GM12874 (cell line): ENCODE measurements around the gene EME1.

Experiments
- TF ChIP-seq, protein P1 (sequence below): IDR thresholded peaks from 2 replicates; pipeline ENCODE4 v1.5.1; 2011; ENCODE audit warnings: low read depth, mild to moderate bottlenecking, control low read depth, low read length, moderate library complexity; ENCODE audit not compliant: insufficient read depth

The EME1 gene

DNA sequence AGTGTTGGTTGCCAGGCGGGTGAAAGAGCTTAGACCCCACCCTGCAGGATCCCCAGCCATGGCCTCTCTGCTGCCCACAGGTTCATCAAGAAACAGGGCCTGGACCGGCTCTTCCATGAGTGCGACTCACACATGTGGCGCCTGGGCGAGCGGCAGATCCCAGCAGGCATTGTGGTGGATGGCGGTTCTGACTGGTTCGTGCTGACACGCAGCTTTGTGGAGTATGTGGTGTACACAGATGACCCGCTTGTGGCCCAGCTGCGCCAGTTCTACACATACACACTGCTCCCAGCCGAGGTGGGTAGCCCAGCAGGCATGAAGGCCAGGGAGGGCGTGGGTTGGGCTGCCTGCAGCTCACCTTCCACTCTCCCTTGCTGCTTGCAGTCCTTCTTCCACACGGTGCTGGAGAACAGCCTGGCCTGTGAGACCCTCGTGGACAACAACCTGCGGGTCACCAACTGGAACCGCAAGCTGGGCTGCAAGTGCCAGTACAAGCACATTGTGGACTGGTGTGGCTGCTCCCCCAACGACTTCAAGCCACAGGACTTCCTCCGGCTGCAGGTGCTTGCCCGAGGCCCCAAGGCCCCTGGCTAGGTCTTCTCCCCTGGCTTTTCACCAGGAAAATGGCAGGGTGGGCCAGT lies 17.2 kb upstream of the EME1 start:
- TF ChIP-seq, protein P1, sequence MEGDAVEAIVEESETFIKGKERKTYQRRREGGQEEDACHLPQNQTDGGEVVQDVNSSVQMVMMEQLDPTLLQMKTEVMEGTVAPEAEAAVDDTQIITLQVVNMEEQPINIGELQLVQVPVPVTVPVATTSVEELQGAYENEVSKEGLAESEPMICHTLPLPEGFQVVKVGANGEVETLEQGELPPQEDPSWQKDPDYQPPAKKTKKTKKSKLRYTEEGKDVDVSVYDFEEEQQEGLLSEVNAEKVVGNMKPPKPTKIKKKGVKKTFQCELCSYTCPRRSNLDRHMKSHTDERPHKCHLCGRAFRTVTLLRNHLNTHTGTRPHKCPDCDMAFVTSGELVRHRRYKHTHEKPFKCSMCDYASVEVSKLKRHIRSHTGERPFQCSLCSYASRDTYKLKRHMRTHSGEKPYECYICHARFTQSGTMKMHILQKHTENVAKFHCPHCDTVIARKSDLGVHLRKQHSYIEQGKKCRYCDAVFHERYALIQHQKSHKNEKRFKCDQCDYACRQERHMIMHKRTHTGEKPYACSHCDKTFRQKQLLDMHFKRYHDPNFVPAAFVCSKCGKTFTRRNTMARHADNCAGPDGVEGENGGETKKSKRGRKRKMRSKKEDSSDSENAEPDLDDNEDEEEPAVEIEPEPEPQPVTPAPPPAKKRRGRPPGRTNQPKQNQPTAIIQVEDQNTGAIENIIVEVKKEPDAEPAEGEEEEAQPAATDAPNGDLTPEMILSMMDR = no peak

DNA sequence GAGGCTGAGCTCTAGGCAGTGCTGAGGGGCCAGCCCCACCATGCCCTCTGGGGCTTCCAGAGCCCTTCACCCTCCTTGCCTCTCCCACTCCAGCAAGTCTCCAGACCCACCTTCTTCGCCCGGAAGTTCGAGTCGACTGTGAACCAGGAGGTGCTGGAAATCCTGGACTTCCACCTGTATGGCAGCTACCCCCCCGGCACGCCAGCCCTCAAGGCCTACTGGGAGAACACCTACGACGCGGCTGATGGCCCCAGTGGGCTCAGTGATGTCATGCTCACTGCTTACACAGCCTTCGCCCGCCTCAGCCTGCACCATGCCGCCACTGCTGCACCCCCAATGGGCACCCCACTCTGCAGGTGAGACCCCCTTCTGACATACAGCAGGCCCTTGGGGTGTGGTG lies 16.6 kb upstream of the EME1 start:
- TF ChIP-seq, protein P1 = no peak

DNA sequence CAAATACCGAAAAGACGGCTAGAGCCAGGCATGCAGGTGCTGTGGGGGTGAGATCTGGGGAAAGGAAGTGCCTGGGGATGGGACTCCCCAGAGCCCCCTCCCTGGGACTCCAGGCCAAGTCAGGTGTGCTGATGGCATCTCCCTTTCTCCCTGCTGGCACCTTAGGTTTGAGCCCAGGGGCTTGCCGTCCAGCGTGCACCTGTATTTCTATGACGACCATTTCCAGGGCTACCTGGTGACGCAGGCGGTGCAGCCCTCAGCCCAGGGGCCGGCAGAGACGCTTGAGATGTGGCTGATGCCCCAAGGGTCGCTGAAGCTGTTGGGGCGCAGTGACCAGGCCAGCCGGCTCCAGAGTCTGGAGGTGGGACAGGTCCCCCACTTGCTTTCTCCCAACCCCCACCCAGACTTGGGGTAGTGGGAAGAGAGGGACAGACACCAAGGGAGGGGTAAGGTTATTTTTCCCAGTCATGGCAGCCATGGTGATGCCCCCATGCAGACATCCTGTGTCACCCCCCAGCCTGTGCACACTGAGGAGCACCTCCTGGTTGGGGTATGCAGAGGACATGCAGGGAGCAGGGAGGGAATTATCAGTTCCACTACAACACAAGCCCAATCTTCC lies 16.0 kb upstream of the EME1 start:
- TF ChIP-seq, protein P1 = no peak

DNA sequence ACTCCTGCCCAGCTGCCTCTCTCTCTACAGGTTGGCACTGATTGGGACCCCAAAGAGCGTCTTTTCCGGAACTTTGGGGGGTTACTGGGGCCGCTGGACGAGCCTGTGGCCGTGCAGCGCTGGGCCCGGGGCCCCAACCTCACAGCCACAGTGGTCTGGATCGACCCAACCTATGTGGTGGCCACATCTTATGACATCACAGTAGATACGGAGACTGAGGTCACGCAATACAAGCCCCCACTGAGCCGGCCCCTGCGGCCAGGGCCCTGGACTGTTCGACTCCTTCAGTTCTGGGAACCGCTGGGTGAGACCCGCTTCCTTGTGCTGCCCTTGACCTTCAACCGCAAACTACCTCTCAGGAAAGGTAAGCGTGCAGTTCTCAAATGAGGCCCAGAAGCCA lies 14.9 kb upstream of the EME1 start:
- TF ChIP-seq, protein P1 = no peak

DNA sequence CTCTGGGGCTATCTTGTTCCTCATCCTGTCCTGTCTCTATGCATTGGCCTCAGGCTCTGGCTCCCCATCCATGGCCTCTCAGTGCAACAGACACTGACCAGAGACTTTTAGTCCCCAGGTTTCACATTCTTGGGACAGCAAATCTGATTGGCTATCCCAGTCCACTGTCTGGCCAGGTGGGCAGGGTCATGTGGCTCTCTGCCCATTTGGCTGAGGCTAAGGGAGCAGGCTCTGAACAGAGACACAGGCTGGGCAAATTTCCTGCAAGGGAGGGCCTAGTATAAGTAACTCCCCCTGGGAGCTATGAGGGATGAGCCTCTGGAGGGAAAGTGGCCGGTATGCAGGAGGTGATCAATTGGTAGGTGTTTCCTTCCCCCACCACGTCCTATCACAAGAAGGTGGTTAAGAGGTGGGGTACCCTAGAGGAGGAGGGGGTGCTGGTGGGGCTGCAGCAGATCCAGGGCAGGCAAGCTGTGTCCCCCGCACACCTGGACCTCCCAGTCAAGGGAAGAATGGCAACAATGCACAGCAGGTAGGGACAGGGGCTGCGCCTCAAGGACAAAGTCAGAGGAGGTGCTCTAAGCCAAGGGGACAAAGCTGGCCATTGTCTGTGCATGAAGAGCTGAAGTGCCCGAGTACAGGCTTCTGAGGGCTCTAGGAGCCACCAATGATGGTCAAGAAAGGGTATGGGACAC lies 13.9 kb upstream of the EME1 start:
- TF ChIP-seq, protein P1 = no peak

DNA sequence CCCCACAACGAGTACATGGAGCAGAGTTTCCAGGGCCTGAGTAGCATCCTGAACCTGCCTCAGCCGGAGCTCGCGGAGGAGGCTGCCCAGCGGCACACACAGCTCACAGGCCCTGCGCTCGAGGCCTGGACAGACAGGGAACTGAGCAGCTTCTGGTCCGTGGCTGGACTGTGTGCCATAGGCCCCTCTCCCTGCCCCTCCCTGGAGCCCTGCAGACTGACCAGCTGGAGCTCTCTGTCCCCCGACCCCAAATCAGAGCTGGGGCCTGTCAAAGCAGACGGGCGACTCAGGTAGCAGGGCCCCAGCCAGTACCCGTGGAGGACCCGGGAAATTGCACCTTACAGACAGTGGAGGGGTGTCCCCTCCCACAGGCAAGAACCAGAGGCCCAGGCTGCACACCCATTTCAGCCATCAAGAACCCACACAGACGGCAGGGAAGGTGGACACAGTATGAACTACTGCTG lies 13.0 kb upstream of the EME1 start:
- TF ChIP-seq, protein P1 = no peak

DNA sequence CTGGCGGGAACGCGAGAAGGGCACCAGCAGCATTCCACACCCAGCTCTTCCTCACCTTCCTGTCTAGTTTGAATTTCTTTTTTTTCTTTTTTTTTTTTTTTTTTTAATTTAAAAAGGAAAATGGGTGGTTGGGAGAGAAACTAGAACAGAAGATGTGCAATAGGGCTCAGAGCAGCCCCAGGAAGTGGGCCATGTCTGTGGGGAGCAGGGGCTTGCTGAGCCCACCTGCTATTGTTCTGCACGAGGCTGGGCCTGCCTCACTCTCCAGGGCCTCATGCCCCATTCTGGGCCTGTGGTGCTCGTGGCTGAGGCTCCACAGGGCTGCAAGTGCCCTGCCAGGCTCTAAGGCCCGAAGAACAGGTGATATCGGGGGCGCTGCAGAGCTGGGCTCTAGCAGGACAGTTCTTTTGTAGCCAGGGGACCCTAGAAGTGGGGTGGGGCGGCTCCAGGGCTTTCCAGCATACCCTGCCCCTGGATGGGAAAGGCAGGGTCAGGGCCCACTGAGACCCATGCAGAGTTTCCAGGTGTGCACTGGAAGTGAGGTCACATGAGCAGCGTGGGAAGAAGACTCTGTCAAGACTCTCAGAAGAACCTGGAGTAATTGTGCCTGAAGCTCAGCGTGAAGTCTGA lies 12.4 kb upstream of the EME1 start:
- TF ChIP-seq, protein P1 = no peak
